Kidney capillary endothelial cell (primary cell): ENCODE data around the gene RBP5.
A peak's percentile ranks its signal among the peaks of the same experiment; 100 is the strongest.

ENCODE experiments used
- DNase-seq: peaks from one replicate; pipeline ENCODE4 v3.0.0-alpha.2; 2018; ENCODE audit warnings: low spot score

Gene RBP5

DNA sequence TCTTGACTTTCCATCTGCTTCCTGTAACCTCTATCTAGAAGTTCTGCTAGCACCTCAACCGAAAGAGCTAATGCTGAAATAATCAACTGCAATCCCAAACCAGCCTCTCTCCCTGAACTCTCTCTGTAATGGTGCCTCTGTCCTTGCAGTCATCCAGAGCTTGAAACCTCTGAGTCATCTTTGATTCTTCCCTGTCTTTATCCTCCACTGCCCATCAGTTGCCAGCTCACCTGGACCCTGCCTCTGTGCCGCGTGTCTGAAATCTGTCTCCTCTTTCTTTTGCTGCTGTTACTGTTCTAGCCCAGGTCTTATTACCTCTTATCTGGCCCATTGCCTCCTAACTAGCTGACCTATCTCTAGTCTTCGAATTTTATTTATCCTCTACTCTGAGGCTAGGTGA lies 17.0 kb upstream of the RBP5 start:
- DNase-seq, result no peak

DNA sequence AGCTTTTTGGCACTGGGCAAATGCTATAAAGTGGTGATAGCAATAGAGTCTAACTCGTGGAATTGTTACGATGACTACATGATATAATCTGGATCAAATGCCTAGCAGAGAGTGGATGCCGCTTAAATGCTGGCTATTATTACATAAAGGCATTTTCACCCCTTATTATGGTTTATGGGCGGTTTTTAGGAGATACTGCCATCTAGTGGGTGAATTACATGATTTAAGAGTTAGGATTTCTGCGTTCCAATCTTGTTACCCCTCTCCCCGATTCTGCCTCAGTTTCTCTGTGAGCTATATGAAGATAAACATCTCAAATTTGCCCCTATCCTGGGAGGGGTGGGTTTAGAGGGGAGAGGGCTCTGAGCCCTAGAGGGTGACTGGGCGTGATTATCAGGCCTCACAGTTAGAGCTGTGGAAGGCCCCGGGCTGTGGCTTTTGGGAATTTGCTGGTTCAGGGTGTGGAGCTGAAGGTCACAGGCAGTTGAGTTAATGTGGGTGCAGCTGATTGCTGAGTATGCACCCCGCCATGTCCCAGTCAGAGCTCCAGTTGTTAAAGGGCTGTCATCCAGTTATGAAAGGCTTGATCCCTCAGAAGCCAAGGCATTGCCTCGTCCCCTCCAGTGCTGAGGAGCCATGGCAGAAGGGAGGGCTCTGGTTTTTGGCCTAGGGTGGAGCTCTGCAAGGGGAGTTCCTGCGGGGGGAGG lies 15.9 kb upstream of the RBP5 start:
- peak; percentile 42 for DNase-seq

DNA sequence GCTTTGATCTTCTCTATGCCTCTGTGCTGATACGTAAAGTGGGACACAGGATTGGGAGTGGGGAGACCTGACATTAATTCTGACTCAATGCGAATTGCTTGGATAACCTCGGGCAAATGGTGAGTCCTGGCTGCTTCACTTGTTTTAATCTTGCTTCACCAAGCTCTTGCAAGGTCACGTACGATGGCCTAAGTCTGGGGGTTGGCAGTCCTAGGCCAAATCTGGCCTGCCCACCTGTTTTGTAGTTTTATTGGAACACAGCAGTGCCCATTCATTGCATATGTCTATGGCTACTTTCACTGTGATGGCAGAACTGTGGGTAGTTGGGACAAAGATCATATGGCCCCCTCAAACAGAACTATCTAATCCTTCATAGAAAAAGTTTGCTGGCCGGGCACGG lies 14.9 kb upstream of the RBP5 start:
- DNase-seq, result no peak

DNA sequence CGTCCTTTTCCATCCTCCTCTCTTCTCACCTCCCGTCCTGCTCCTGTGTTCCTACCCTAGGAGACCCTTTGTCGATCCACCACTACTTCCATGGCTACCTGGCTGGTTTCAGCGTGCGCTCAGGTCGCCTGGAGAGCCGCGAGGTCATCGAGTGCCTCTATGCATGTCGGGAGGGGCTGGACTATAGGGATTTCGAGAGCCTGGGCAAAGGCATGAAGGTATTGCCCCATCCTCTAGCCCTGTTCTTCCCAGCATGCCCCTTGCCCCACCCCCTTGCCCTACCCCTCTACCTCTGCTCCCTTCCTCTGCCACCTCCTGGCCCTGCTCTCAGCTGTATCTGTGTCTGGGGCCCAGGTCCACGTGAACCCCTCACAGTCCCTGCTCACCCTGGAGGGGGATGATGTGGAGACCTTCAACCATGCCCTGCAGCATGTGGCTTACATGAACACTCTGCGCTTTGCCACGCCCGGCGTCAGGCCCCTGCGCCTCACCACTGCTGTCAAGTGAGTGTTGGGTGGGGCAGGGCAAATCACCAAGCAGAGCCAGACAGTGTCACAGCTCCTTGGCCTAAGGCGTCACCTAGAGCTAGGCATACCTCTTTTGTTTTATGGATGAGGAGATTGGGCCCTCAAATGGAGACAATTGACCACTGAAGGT lies 14.2 kb upstream of the RBP5 start:
- DNase-seq, result no peak

DNA sequence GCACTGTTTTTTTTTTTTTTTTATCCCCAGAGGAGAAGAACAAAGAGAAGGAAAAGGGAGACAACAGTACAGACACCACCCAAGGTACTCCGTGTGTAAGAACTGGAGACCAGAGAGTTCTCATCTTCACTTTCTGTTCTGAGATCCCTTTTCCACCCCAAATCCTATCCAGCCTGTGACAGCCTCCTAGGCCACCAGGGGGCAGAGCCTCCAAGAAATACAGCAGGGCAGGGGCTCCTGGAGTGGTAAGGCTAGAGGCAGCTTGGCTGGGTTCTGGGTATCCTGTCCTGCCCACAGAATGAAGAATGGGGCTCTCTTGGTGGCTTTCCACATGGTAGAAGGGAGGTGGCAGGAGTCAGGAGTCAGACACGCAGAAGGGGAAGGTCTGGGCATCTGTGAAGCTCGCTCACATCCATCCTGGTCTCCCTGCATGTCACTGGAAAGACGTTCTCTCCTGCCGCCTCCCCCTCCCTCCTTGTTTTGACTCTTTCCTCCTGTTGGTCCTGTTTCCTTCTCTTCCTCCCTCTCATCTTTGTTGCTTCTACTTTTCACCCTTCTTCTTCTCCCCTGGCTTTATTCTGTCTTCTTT lies 13.5 kb upstream of the RBP5 start:
- DNase-seq, result peak; percentile 67

DNA sequence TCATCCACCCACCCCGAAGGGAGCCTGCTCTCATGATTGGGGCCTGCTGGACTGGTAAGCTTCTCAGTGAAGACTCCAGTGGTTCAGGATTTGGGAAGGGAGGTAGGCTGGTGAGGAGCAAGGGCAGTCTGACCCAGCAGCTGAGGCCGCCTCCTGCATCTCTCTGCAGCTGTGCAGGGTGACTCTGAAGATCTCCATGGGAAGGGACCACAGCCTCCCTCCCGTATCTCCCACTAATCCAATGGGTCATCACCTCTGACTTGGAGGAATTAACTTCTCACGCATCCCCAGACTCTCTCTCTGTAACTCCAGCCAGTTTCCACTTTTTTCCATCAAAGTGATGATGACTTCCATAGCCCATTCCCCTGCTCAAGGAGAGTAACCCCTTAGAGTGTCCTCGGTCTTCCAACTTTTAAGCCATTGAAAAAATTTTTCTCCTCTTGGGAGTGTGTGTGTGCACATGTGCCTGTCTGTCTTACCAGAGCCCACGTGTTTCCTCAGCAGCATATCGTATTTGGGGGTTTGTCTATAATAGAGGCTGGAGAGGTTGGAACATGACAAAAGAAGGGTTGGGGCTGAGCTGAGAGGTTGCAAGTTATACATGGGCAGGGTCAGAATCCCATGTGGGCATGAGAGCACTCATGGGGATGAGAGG lies 12.8 kb upstream of the RBP5 start:
- no peak for DNase-seq

DNA sequence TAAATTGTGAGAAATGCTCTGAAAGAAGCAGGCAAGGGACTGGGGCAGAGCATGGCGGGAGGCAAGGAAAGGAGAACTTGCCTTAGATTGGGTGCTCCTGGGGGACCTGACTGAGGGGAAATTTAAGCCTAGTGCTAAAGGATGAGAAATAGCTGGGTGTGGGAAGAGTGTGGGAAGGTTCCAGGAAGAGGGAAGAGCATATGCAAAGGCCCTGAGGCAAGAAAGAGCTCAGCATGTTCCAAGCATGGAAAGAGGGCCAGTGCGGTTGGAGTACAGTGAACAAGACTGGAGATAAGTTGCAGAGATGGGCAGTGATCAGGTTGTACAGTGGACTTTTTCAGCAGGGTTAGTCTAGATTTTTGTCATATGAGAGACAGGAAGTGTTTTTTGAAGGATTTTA lies 10.5 kb upstream of the RBP5 start:
- DNase-seq, result no peak

DNA sequence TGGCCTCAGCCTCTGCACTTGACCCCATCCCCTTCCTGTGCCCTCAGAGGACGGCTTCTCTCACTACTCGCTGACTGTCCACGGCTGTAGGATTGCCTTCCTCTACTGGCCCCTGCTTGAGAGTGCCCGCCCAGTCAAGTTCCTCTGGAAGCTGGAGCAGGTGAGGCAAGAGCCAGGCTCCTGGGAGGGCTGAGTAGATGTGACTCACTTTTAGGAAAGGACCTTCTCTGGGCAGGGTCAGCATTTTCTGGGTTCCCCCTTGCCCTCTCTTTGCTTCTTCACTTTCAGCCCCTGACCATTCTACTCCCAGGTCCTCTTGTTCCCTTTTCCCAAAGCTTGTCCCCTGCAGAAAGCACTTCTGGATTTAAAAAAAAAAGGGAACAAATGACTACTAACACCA lies 9.2 kb upstream of the RBP5 start:
- no peak for DNase-seq

DNA sequence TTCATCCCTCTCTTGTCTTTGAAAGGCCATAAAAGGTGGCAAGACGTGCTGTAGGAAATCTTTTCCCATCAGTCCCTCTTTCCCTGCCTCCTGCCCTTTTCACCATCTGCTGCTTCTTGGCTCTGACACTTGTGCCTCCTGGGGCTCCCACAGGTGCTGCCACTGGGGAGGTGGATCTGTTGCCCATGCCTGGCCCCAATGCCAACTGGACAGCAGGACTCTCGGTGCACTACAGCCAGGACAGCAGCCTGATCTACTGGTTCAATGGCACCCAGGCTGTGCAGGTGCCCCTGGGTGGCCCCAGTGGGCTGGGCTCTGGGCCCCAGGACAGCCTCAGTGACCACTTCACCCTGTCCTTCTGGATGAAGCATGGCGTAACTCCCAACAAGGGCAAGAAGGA lies 8.0 kb upstream of the RBP5 start:
- no peak for DNase-seq

DNA sequence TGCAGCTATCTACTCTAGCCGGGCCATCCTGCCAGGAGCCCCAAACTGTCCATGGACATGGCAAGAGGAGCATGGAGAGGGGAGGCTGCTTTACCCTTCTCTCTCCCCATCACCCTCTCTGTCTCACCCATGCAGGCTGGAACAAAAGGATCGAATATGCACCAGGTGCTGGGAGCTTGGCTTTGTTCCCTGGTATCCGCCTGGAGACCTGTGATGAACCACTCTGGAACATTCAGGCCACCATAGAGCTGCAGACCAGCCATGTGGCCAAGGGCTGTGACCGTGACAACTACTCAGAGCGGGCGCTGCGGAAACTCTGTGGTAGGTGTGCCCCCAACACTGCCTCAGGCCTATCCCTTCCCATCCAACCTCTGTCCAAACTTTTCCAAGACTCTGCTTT lies 7.4 kb upstream of the RBP5 start:
- DNase-seq, result no peak

DNA sequence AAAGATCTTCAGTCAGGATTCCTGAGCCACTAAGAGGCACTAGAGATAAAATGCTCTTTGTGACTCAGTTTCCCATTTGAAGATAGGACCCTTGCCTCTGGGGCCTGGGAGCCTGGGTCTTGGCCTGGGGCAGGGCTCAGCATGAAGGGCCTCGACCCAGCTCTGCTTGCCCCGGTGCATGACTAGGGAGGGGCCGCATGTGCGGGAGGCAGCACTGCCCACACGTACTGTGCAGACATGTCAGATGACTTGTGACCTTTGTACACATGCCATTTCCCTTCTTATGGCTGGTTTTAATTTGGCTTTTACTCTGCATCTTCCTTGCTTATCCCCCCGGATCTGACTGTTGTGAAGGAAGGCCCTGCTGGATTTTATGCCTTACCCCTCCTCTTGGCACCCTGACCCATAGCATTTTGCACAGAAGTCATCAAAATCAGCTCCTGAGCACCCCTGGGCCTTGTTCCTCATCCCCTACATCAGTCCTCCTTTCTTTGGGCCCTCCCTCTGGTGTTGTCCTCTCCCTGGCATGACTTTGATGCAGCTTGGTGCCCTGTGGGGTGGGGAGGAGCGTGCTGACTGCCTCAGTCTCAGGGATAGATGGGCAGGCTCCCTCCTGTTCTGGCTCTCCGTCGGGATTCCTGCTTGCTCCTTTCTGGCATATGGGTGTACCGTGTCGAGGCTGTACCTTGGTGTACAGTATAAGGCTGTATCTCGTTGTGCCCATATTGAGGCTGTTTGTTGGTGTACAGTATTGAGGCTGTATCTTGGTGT lies 5.9 kb upstream of the RBP5 start:
- DNase-seq, result no peak

DNA sequence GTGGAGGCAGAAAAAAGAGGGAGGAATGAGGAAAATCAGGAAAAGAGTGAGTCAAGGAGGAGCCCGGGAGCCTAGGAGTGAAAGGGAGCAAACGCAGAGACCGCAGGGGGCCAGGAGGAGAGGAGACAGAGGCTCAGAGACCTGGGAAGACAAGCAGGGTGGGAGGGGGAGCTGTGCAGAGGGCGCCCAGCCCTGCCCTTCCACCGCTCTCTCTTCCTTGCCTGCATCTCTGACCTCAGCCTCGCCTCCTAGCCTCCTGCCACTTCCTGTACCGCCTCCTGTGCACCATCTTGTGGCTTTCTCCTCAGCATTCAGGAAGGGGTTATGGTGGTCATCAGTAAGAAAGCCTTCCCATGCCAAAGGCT lies 2.8 kb upstream of the RBP5 start:
- no peak for DNase-seq

DNA sequence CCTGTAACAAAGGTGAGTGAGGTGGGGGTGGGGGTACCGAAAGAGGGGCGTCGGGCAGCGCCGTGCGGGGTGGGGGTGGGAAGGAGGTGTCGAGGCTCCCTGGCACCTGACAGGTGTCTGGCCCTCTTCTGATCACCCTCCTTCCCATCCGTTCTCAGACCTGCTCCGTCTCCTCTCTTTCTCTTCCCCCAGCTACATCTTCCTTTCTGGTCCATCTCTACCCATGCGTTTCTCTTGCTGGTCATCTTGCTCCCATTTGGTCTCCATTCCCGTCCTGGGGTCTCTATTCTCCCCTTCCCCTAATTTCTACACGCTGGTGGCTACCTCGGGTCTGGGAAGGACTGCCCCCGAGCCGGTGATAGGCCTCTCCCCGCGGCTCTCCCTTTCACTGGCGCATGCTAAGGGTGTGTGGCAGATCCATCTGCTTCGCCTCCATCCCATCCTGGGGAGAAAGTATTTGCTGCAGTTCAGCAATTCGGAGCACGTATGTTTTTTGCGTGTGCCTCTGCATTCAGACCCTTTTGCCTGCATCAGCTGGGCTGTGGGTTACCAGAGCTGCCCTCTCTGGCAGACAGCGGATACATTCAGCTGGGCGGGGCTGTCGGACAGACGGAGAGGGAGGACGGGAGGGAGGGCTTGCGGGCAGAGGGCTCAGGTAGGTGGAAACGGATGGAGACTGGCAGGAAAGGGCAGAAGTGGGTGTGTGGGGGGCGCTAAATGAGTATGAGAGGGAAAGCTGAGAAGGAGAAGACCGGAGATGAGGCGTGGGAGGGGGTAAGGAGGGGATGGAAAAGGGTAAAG lies 2.2 kb upstream of the RBP5 start:
- DNase-seq, result no peak

DNA sequence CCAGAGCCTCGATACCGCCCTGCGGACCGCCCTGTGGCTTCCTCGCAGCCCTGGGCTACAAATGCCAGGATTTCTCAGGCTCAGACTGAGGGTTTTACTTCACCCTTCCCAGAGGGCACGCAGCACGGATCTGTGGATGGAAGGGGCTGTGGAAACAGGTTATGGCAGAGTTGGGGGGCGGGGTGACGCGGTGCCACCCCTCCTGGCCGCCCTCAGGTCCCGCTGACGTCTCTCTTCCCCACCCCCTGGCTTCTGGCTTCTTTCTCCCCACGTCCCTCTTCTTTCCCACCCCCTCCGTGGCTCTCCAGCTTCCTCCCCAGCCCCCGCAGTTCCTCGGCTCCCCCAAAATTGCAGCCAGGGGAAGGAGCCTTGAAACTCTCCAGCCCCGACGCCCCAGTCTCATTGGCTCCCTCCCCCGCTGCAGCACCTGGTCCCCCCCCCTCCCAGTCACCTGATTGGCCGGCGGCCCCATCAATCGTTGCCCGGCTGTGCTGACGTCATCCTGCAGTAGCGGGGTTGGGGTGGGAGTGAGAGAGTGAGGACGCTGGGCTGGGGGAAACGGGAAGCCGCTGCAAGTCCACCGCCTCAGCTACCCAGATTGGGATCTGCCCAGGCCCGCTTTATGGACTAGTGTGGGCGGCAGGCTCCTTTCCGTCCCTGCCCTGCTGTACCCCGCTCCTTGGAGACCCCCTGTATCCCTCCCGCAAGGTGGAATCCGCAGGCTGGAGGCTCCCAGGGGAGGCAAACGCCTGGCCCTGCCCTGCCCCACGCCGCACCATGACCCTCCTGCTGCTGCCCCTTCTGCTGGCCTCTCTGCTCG lies 1.4 kb upstream of the RBP5 start, which contains the start of gene CLSTN3:
TSS of gene CLSTN3 (plus strand) at position 500 of the 820 bp plus-strand sequence. CDS start at position 778, 278 bp downstream.
- DNase-seq, result peak; percentile 42

DNA sequence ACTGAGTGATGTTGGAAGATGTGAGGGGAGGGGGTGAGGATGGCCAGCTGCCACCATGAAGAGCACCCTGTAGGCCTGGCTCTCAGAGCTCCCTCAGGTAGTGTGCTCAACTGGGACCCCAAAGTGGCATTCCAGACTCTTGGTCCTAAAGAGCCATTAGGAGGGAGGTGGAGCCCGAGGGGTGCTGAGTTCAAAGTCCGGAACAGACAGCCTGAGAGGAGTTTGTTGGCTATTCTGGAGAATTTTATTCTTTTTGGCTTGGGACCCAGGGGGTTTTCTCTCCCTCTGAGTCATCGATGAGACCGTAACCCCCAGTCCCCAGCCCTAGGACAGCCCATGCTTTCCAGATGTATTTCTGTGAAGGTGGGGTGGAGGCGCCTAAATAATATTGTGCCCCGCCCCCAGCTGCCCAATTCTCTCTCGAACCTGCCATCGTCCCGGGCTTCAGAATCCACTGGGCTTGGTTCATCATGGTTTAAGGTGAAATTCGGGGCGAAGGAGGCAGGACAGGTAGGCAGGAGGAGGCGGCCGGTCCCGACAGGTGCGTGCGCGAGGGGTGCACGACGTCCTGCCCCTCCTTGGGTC lies 690 bp upstream of the RBP5 start:
- DNase-seq, result no peak

DNA sequence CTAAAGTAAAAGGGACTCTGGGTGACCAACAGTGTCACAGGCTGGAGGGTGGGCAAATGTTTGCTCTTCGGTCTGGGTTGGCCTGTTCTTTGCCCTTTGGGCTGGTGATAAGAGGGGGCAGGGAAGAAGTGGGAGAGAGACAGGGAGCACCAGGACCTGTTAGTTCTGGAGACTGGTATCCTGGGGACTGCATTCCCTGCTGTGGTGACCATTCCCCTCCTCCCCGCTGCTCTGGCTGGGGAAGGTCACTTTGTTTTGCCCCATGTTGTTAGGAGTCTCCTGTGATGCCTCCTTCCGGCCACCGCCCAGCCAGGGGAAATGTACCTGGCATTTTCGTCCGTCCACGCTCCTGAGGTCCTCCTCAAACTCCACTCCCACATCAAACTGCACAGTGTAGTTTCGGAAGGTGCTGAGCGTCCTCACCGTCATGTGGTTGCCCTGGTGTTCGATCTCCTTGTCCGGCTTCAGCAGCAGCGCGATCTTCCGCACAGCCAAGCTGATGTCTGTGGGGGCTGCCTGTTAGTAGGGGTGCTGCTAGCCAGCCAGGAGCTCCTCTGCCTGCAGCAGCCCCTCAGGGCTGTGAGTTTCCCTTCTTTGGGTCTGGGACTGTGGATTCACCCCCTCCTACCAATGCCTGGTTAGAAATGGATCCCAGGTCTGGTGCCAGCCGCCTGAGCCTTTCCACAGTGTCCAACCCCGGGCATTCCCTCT lies 618 bp downstream of the RBP5 start:
- no peak for DNase-seq

DNA sequence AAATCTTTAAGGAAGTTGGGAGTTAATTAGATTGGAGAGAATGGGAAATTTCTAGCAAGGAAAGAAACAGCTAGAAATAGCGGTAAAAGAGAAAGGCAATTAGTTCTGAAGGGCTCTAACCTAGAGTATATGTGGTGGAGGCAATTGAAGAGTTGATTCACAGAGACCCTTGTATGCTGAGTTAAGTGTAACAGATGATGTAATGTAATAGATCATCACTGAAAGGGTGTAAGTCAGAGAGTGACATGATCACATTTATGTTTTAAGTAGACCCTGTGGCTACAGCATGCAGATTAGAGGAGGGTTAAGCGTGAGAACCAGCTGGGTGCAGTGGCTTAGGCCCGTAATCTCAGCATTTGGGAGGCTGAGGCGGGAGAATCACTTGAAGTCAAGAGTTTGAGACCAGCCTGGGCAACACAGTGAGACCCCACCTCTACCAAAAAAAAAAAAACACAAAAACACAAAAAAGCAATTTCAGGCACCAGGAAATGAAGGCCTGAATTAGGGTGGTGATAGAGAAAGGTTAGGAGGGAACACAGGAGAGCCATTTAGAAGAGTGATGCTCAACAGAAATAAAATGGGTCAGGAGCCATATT lies 3.0 kb downstream of the RBP5 start:
- DNase-seq, result no peak

DNA sequence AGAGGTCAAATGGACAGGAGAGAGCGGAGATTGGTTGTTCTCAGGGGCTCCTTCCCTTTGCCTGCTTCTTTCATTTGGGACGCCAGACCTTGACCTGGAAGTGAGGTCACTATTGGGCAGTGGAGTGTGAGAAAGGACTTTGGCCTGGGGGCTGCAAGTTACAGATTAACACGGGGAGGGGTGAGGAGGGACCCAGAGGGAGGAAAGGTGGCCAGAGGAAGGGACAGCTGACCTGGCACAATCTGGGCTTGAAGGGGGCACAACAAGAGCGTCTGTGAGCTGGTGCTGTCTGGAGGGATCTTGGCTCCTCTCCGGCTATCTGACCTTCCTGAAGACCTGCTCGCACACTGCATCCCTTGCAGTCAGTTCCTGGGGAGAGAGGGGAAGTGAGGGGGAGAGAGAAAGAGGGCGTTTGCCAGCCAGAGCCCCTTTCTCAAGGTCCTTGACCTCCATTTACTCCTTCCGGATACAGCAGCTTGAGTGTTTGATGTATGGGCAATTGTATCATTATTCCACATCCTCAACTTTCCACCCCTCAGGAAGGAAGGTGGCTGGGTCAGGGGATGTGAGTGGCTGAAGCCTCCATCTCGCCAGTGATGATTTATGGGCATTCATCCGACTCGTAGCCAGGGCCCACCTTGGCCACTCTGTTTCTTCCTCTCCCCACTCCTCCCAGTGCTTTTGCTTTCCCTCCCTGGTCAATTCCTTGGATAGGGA lies 4.7 kb downstream of the RBP5 start:
- DNase-seq, result peak; percentile 53
